CD14-positive monocyte (primary cell): ENCODE results near the gene RREB1. TPM values are rescaled to one million over a fixed set of nuclear protein-coding genes. Genes with fewer than 3 reads are reported as not detected.

Source experiments
- DNase-seq, 3 donors: peaks; one replicate each; pipeline ENCODE4 v3.0.0-alpha.2; 2011 to 2022
- H2AFZ ChIP-seq: 2 replicates; pipeline ENCODE4 v1.6.0; 2012; ENCODE audit warnings: mild to moderate bottlenecking, low read depth, low read length, inconsistent platforms; ENCODE audit not compliant: insufficient read depth, poor library complexity, severe bottlenecking
- H3K27ac ChIP-seq, 2 donors: 1 replicate in 1 of 2; 2 replicates in 1 of 2; pipeline ENCODE4 v1.5.1; 2012 to 2013; ENCODE audit warnings: low read length in 2 of 2, control low read depth in 1 of 2, inconsistent platforms in 1 of 2, low read depth in 1 of 2, mild to moderate bottlenecking in 1 of 2
- H3K27me3 ChIP-seq, 2 donors: one replicate each; pipeline versions ENCODE4 v1.6.0 to v1.6.1; 2011 to 2013; ENCODE audit warnings: low read length in 2 of 2; ENCODE audit not compliant: control insufficient read depth in 2 of 2, insufficient read depth in 2 of 2
- H3K36me3 ChIP-seq, 2 donors: replicated peaks in 1 of 2; 1 replicate in 1 of 2; 2 replicates in 1 of 2; pipeline versions ENCODE4 v1.5.1 to v1.6.1; 2012 to 2013; ENCODE audit warnings: low read length in 2 of 2, control low read depth in 1 of 2, inconsistent platforms in 1 of 2, mild to moderate bottlenecking in 1 of 2; ENCODE audit not compliant: insufficient read depth in 2 of 2, control insufficient read depth in 1 of 2
- H3K4me1 ChIP-seq, 2 donors: 1 replicate in 1 of 2; 2 replicates in 1 of 2; pipeline versions ENCODE4 v1.5.1 to v1.6.1; 2012 to 2013; ENCODE audit warnings: low read length in 2 of 2, control low read depth in 1 of 2, inconsistent platforms in 1 of 2, mild to moderate bottlenecking in 1 of 2, moderate library complexity in 1 of 2; ENCODE audit not compliant: insufficient read depth in 2 of 2, control insufficient read depth in 1 of 2
- H3K4me2 ChIP-seq: replicated peaks from 2 replicates; pipeline ENCODE3; 2012; ENCODE audit warnings: low read length, moderate library complexity, mild to moderate bottlenecking; ENCODE audit not compliant: poor library complexity, severe bottlenecking; ENCODE audit errors: extremely low read depth
- H3K4me3 ChIP-seq, 3 experiments: fragments of 200-600 bp in 1 of 3; sonication (generic) in 1 of 3; replicated peaks in 1 of 3; 1 replicate in 2 of 3; 2 replicates in 1 of 3; pipeline ENCODE4 v1.5.1; 2011 to 2013; ENCODE audit warnings: low read length in 3 of 3, mild to moderate bottlenecking in 3 of 3, control low read depth in 2 of 3, low read depth in 2 of 3, inconsistent platforms in 1 of 3, moderate library complexity in 1 of 3
- H3K79me2 ChIP-seq: 2 replicates; pipeline ENCODE4 v1.6.0; 2012; ENCODE audit warnings: mild to moderate bottlenecking, control low read depth, inconsistent platforms, low read length, moderate library complexity; ENCODE audit not compliant: insufficient read depth
- H3K9ac ChIP-seq: 2 replicates; pipeline ENCODE4 v1.6.0; 2017; ENCODE audit warnings: low read length, mild to moderate bottlenecking; ENCODE audit not compliant: insufficient read depth, poor library complexity, severe bottlenecking
- H3K9me3 ChIP-seq, 2 donors: replicated peaks in 1 of 2; 1 replicate in 1 of 2; 2 replicates in 1 of 2; pipeline versions ENCODE4 v1.5.1 to v1.6.1; 2012 to 2013; ENCODE audit warnings: low read length in 2 of 2, control low read depth in 1 of 2; ENCODE audit not compliant: control insufficient read depth in 1 of 2, insufficient read depth in 1 of 2
- H4K20me1 ChIP-seq: 2 replicates; pipeline ENCODE4 v1.6.0; 2012; ENCODE audit warnings: mild to moderate bottlenecking, low read length, control low read depth, moderate library complexity; ENCODE audit not compliant: insufficient read depth
- H3K27ac Mint-ChIP-seq, 7 donors: one replicate each; pipeline ENCODE4 v1.8.0; 2020; ENCODE audit warnings: mild to moderate bottlenecking in 7 of 7, mixed read lengths in 7 of 7, moderate library complexity in 6 of 7, inconsistent platforms in 2 of 7
- H3K27me3 Mint-ChIP-seq, 3 donors: one replicate each; pipeline ENCODE4 v1.8.0; 2021 to 2022; ENCODE audit warnings: low read depth in 3 of 3, mild to moderate bottlenecking in 3 of 3, mixed read lengths in 3 of 3, moderate library complexity in 3 of 3, inconsistent platforms in 1 of 3
- H3K36me3 Mint-ChIP-seq, 2 donors: one replicate each; pipeline ENCODE4 v1.8.0; 2020; ENCODE audit warnings: mixed read lengths in 2 of 2, inconsistent platforms in 1 of 2, mild to moderate bottlenecking in 1 of 2
- H3K4me1 Mint-ChIP-seq: one replicate; pipeline ENCODE4 v1.8.0; 2020; ENCODE audit warnings: mild to moderate bottlenecking, mixed read lengths
- H3K4me3 Mint-ChIP-seq, 2 donors: one replicate each; pipeline ENCODE4 v1.8.0; 2020; ENCODE audit warnings: mild to moderate bottlenecking in 2 of 2, mixed read lengths in 2 of 2, moderate library complexity in 1 of 2
- H3K9me3 Mint-ChIP-seq, 7 donors: one replicate each; pipeline ENCODE4 v1.8.0; 2020 to 2022; ENCODE audit warnings: mixed read lengths in 7 of 7, mild to moderate bottlenecking in 6 of 7, moderate library complexity in 6 of 7, inconsistent platforms in 2 of 7
- WGBS: methylation state at CpG from one replicate; pipeline ENCODE4 v1.1.5; 2013; ENCODE audit warnings: missing lambda C conversion rate; ENCODE audit not compliant: insufficient coverage; 5-methylcytosine and 5-hydroxymethylcytosine counted together
- intact Hi-C, 2 donors: fragments of 100-400 bp; cut with micrococcal nuclease; formaldehyde crosslinking; loops; one replicate each; pipeline versions ENCODE4 v1.15.0 to v1.15.1; 2023
- polyA plus RNA-seq, 3 donors: library from polyadenylated mRNA; depleted of rRNA in 1 of 3; unstranded in 2 of 3; stranded (reverse) in 1 of 3; fragments of 300-500 nt in 2 of 3; fragments of >200 nt in 1 of 3; fragmentation: Illumina TruSeq in 2 of 3; gene quantifications; 1 replicate in 2 of 3; 2 replicates in 1 of 3; pipeline ENCODE4 v1.2.3, GENCODE V29; 2012 to 2021
- TF ChIP-seq, protein P1 (sequence below): fragments of 200-600 bp; IDR thresholded peaks from one replicate; pipeline ENCODE4 v1.8.0; 2022; ENCODE audit warnings: antibody characterized with exemption, mild to moderate bottlenecking

The RREB1 gene
- polyA plus RNA-seq, 3 donors = 2.1 to 15.3 (median 5.6) TPM

DNA sequence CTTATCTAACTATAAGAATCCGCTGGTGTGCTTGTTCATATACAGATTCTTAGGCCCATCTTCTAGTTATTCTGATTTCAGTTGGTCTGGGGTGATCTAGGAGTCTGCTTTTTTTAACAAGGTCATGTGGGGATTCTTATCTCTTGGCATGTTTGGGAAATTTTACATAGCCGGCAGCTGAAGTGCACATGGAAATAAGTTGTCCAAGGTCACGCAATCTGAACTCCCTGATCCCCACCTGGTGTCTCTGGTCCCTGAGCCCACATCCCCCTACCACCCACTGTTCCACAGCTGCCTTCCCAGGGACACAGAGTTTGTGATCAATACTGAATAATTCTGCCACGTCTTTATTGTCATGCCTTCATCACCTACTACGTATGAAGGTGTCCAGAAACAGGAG is 114.4 kb downstream of the RREB1 start:
- Histone ChIP-seq H4K20me1 (peaks cover 50% of the 10 kb centered on the region), H3K4me1 (peaks cover 48 to 53% of the 10 kb centered on the region in 2 donors), H3K9me3 (no peaks in the 10 kb centered on the region), H3K79me2 (peaks cover 57% of the 10 kb centered on the region), H2AFZ (no peak overlapping the region), H3K27me3 (no peaks in the 10 kb centered on the region), H3K36me3 (peaks cover 41 to 62% of the 10 kb centered on the region in 2 donors), H3K27ac (no peak overlapping the region), H3K4me3 (no peak overlapping the region), H3K4me2 (no peak overlapping the region), H3K9ac (no peak overlapping the region)
- Mint-ChIP-seq H3K4me3 (no peak overlapping the region), H3K36me3 (peaks cover 57 to 73% of the 10 kb centered on the region in 2 donors), H3K9me3 (peaks cover 0 to 3% (median 0%) of the 10 kb centered on the region in 7 donors), H3K4me1 (peaks cover 40% of the 10 kb centered on the region), H3K27ac (peak overlapping the region in 1 of 7 donors; percentile 2), H3K27me3 (no peaks in the 10 kb centered on the region)
- 100% methylated on average over 2 of the region's 5 CpGs for WGBS
- TF ChIP-seq, protein P1, sequence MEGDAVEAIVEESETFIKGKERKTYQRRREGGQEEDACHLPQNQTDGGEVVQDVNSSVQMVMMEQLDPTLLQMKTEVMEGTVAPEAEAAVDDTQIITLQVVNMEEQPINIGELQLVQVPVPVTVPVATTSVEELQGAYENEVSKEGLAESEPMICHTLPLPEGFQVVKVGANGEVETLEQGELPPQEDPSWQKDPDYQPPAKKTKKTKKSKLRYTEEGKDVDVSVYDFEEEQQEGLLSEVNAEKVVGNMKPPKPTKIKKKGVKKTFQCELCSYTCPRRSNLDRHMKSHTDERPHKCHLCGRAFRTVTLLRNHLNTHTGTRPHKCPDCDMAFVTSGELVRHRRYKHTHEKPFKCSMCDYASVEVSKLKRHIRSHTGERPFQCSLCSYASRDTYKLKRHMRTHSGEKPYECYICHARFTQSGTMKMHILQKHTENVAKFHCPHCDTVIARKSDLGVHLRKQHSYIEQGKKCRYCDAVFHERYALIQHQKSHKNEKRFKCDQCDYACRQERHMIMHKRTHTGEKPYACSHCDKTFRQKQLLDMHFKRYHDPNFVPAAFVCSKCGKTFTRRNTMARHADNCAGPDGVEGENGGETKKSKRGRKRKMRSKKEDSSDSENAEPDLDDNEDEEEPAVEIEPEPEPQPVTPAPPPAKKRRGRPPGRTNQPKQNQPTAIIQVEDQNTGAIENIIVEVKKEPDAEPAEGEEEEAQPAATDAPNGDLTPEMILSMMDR = no peak
- intact Hi-C loops = no loop called here
- DNase-seq = no peak

DNA sequence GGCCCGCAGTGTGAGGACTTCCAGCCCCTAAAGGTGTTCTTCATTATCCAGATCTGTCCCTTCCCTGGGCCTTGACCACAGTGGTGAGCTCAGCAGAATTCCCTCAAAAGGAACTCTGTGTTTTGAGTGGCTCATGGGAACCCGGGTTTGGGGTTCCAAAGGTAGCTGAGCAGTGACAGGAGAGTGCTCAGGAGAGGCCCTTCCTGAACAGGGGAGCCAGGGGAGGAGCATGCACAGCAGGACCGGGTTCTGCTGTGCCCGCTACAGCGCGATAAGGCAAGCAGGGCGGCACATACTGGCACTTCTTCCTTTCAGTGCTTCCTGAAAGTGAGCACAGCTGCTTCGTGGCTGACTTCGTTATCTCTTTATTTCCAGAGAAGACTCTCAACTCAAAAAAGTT is 117.0 kb downstream of the RREB1 start:
- intact Hi-C loops = no loop called here
- Histone ChIP-seq H3K36me3 (peaks cover 63 to 79% of the 10 kb centered on the region in 2 donors), H3K9me3 (no peaks in the 10 kb centered on the region), H3K4me2 (no peak overlapping the region), H4K20me1 (peaks cover 42% of the 10 kb centered on the region), H3K9ac (no peak overlapping the region), H3K27me3 (no peaks in the 10 kb centered on the region), H2AFZ (no peak overlapping the region), H3K27ac (peak overlapping the region; percentile 20 to 30), H3K4me3 (no peak overlapping the region), H3K79me2 (peaks cover 54% of the 10 kb centered on the region), H3K4me1 (peaks cover 29 to 35% of the 10 kb centered on the region in 2 donors)
- Mint-ChIP-seq H3K27me3 (peaks cover 0 to 1% (median 0%) of the 10 kb centered on the region in 3 donors), H3K9me3 (peaks cover 0 to 8% (median 0%) of the 10 kb centered on the region in 7 donors), H3K4me1 (peaks cover 22% of the 10 kb centered on the region), H3K27ac (peak overlapping the region; percentile 19 to 85 (median 60)), H3K4me3 (no peak overlapping the region), H3K36me3 (peaks cover 71 to 85% of the 10 kb centered on the region in 2 donors)
- TF ChIP-seq, protein P1 = no peak
- peak in 1 of 3 donors; percentile 26 for DNase-seq
- WGBS = 6% methylated on average over 9 of the region's 9 CpGs
